ENCODE measurements around the gene IKBKE. TPM values are rescaled to one million over a fixed set of nuclear protein-coding genes. Genes with fewer than 3 reads are reported as not detected.
A peak's percentile ranks its signal among the peaks of the same experiment; 100 is the strongest.

Gene IKBKE
- total RNA-seq, 1 experiment from 2014 or later: 36.0 TPM

- Histone ChIP-seq H3K9me2 (replicated peaks; ENCODE audit: insufficient read depth, low read length) (no peaks in the 10 kb centered on the region), H3K4me1 (ENCODE audit: low read length) (peaks cover 63% of the 10 kb centered on the region), H3K9ac (ENCODE audit: low read length) (peak overlapping the region; percentile 98), H3K27me3 (ENCODE audit: low read length) (no peaks in the 10 kb centered on the region), H3K4me3 (ENCODE audit: low read length) (peak overlapping the region; percentile 94), H3K36me3 (ENCODE audit: insufficient read depth, low read length) (peaks cover 9% of the 10 kb centered on the region), H3K9me3 (ENCODE audit: low read length) (no peaks in the 10 kb centered on the region), H3K79me2 (ENCODE audit: low read length) (peaks cover 34% of the 10 kb centered on the region), H2AFZ (ENCODE audit: low read length) (no peak overlapping the region), H3K4me2 (ENCODE audit: low read depth, low read length, poor library complexity, severe bottlenecking) (peak overlapping the region; percentile 81), H3K27ac (ENCODE audit: low read length) (peak overlapping the region; percentile 98), H4K20me1 (ENCODE audit: insufficient read depth, low read depth, low read length) (no peaks in the 10 kb centered on the region)
- DNase-seq: no peak
Observed at GRCh38 chr1:206471415-206471801, 1.1 kb downstream of the IKBKE start.

- Histone ChIP-seq H3K4me3 (ENCODE audit: low read length) (peak overlapping the region; percentile 94), H2AFZ (ENCODE audit: low read length) (no peak overlapping the region), H3K27ac (ENCODE audit: low read length) (peak overlapping the region; percentile 98), H3K4me2 (ENCODE audit: low read depth, low read length, poor library complexity, severe bottlenecking) (peak overlapping the region; percentile 81), H4K20me1 (ENCODE audit: insufficient read depth, low read depth, low read length) (no peaks in the 10 kb centered on the region), H3K79me2 (ENCODE audit: low read length) (peaks cover 34% of the 10 kb centered on the region), H3K27me3 (ENCODE audit: low read length) (no peaks in the 10 kb centered on the region), H3K36me3 (ENCODE audit: insufficient read depth, low read length) (peaks cover 9% of the 10 kb centered on the region), H3K9ac (ENCODE audit: low read length) (peak overlapping the region; percentile 98), H3K9me3 (ENCODE audit: low read length) (no peaks in the 10 kb centered on the region), H3K9me2 (replicated peaks; ENCODE audit: insufficient read depth, low read length) (no peaks in the 10 kb centered on the region), H3K4me1 (ENCODE audit: low read length) (peaks cover 57% of the 10 kb centered on the region)
- DNase-seq: no peak
Observed at GRCh38 chr1:206472024-206472423, 1.7 kb downstream of the IKBKE start.

GRCh38 chr1:206472454-206472853 is 2.2 kb downstream of the IKBKE start:
- peak overlapping the region; percentile 94; the same call in 1 of the 2 replicates for H3K4me3 ChIP-seq (ENCODE audit: low read length)
- no peaks in the 10 kb centered on the region for H3K9me3 ChIP-seq (ENCODE audit: low read length)
- H3K27ac ChIP-seq (ENCODE audit: low read length): peak overlapping the region; percentile 98
- peak overlapping the region; percentile 81 for H3K4me2 ChIP-seq (ENCODE audit: low read depth, low read length, poor library complexity, severe bottlenecking)
- no peaks in the 10 kb centered on the region for H3K9me2 ChIP-seq (replicated peaks; ENCODE audit: insufficient read depth, low read length)
- H3K36me3 ChIP-seq (ENCODE audit: insufficient read depth, low read length): peaks cover 9% of the 10 kb centered on the region
- H4K20me1 ChIP-seq (ENCODE audit: insufficient read depth, low read depth, low read length): no peaks in the 10 kb centered on the region
- no peak overlapping the region for H2AFZ ChIP-seq (ENCODE audit: low read length)
- H3K9ac ChIP-seq (ENCODE audit: low read length): peak overlapping the region; percentile 98
- H3K79me2 ChIP-seq (ENCODE audit: low read length): peaks cover 34% of the 10 kb centered on the region
- H3K4me1 ChIP-seq (ENCODE audit: low read length): peaks cover 52% of the 10 kb centered on the region
- DNase-seq: no peak
- H3K27me3 ChIP-seq (ENCODE audit: low read length): no peaks in the 10 kb centered on the region

- peak overlapping the region; percentile 94; the same call in 1 of the 2 replicates for H3K4me3 ChIP-seq (ENCODE audit: low read length)
- no peak overlapping the region for H2AFZ ChIP-seq (ENCODE audit: low read length)
- H4K20me1 ChIP-seq (ENCODE audit: insufficient read depth, low read depth, low read length): no peaks in the 10 kb centered on the region
- H3K9ac ChIP-seq (ENCODE audit: low read length): peak overlapping the region; percentile 98; the same call in 1 of the 2 replicates
- H3K36me3 ChIP-seq (ENCODE audit: insufficient read depth, low read length): peaks cover 9% of the 10 kb centered on the region
- no peaks in the 10 kb centered on the region for H3K9me3 ChIP-seq (ENCODE audit: low read length)
- H3K4me2 ChIP-seq (ENCODE audit: low read depth, low read length, poor library complexity, severe bottlenecking): peak overlapping the region; percentile 81
- peaks cover 48% of the 10 kb centered on the region for H3K4me1 ChIP-seq (ENCODE audit: low read length)
- no peak for DNase-seq
- peaks cover 34% of the 10 kb centered on the region for H3K79me2 ChIP-seq (ENCODE audit: low read length)
- no peaks in the 10 kb centered on the region for H3K9me2 ChIP-seq (replicated peaks; ENCODE audit: insufficient read depth, low read length)
- no peaks in the 10 kb centered on the region for H3K27me3 ChIP-seq (ENCODE audit: low read length)
- H3K27ac ChIP-seq (ENCODE audit: low read length): peak overlapping the region; percentile 98
Observed at GRCh38 chr1:206472886-206473285, 2.6 kb downstream of the IKBKE start.

- no peaks in the 10 kb centered on the region for H3K9me2 ChIP-seq (replicated peaks; ENCODE audit: insufficient read depth, low read length)
- H3K27ac ChIP-seq (ENCODE audit: low read length): no peak overlapping the region
- peaks cover 29% of the 10 kb centered on the region for H3K36me3 ChIP-seq (ENCODE audit: insufficient read depth, low read length)
- no peak for DNase-seq
- H3K9me3 ChIP-seq (ENCODE audit: low read length): no peaks in the 10 kb centered on the region
- no peak overlapping the region for H2AFZ ChIP-seq (ENCODE audit: low read length)
- no peaks in the 10 kb centered on the region for H3K27me3 ChIP-seq (ENCODE audit: low read length)
- H3K79me2 ChIP-seq (ENCODE audit: low read length): peaks cover 20% of the 10 kb centered on the region
- H4K20me1 ChIP-seq (ENCODE audit: insufficient read depth, low read depth, low read length): no peaks in the 10 kb centered on the region
- H3K9ac ChIP-seq (ENCODE audit: low read length): no peak overlapping the region
- H3K4me3 ChIP-seq (ENCODE audit: low read length): no peak overlapping the region
- H3K4me1 ChIP-seq (ENCODE audit: low read length): peaks cover 22% of the 10 kb centered on the region
- H3K4me2 ChIP-seq (ENCODE audit: low read depth, low read length, poor library complexity, severe bottlenecking): no peak overlapping the region
Observed at GRCh38 chr1:206476058-206476457, 5.8 kb downstream of the IKBKE start.

- peaks cover 29% of the 10 kb centered on the region for H3K36me3 ChIP-seq (ENCODE audit: insufficient read depth, low read length)
Observed at GRCh38 chr1:206476591-206476990, 6.3 kb downstream of the IKBKE start.

GRCh38 chr1:206477110-206477509 is 6.8 kb downstream of the IKBKE start:
- DNase-seq: no peak
- H3K4me3 ChIP-seq (ENCODE audit: low read length): no peak overlapping the region
- no peak overlapping the region for H3K9ac ChIP-seq (ENCODE audit: low read length)
- no peaks in the 10 kb centered on the region for H3K9me3 ChIP-seq (ENCODE audit: low read length)
- no peak overlapping the region for H3K27ac ChIP-seq (ENCODE audit: low read length)
- H3K36me3 ChIP-seq (ENCODE audit: insufficient read depth, low read length): peaks cover 30% of the 10 kb centered on the region
- no peak overlapping the region for H3K4me2 ChIP-seq (ENCODE audit: low read depth, low read length, poor library complexity, severe bottlenecking)
- no peak overlapping the region for H2AFZ ChIP-seq (ENCODE audit: low read length)
- peaks cover 9% of the 10 kb centered on the region for H3K79me2 ChIP-seq (ENCODE audit: low read length)
- no peaks in the 10 kb centered on the region for H4K20me1 ChIP-seq (ENCODE audit: insufficient read depth, low read depth, low read length)
- no peaks in the 10 kb centered on the region for H3K9me2 ChIP-seq (replicated peaks; ENCODE audit: insufficient read depth, low read length)
- H3K27me3 ChIP-seq (ENCODE audit: low read length): no peaks in the 10 kb centered on the region
- H3K4me1 ChIP-seq (ENCODE audit: low read length): peaks cover 12% of the 10 kb centered on the region

More at GRCh38 chr1:206476591-206476990, 6.3 kb downstream of the IKBKE start:
- Histone ChIP-seq H3K27ac (ENCODE audit: low read length) (no peak overlapping the region), H3K4me2 (ENCODE audit: low read depth, low read length, poor library complexity, severe bottlenecking) (no peak overlapping the region), H3K9me3 (ENCODE audit: low read length) (no peaks in the 10 kb centered on the region), H2AFZ (ENCODE audit: low read length) (no peak overlapping the region), H3K27me3 (ENCODE audit: low read length) (no peaks in the 10 kb centered on the region), H3K4me1 (ENCODE audit: low read length) (peaks cover 17% of the 10 kb centered on the region), H3K4me3 (ENCODE audit: low read length) (no peak overlapping the region), H3K9ac (ENCODE audit: low read length) (no peak overlapping the region), H3K79me2 (ENCODE audit: low read length) (peaks cover 14% of the 10 kb centered on the region), H4K20me1 (ENCODE audit: insufficient read depth, low read depth, low read length) (no peaks in the 10 kb centered on the region), H3K9me2 (replicated peaks; ENCODE audit: insufficient read depth, low read length) (no peaks in the 10 kb centered on the region)
- no peak for DNase-seq

GRCh38 chr1:206477581-206478380 is 7.5 kb downstream of the IKBKE start:
- Histone ChIP-seq H3K36me3 (ENCODE audit: insufficient read depth, low read length) (peaks cover 34% of the 10 kb centered on the region), H3K79me2 (ENCODE audit: low read length) (peaks cover 2% of the 10 kb centered on the region), H3K9me2 (replicated peaks; ENCODE audit: insufficient read depth, low read length) (no peaks in the 10 kb centered on the region), H3K4me2 (ENCODE audit: low read depth, low read length, poor library complexity, severe bottlenecking) (no peak overlapping the region), H3K9me3 (ENCODE audit: low read length) (no peaks in the 10 kb centered on the region), H3K4me1 (ENCODE audit: low read length) (peaks cover 5% of the 10 kb centered on the region), H4K20me1 (ENCODE audit: insufficient read depth, low read depth, low read length) (no peaks in the 10 kb centered on the region), H3K4me3 (ENCODE audit: low read length) (no peak overlapping the region), H3K27me3 (ENCODE audit: low read length) (no peaks in the 10 kb centered on the region), H3K9ac (ENCODE audit: low read length) (no peak overlapping the region), H2AFZ (ENCODE audit: low read length) (no peak overlapping the region), H3K27ac (ENCODE audit: low read length) (no peak overlapping the region)
- DNase-seq: no peak

All from Karpas-422 (cell line).